Islet of Langerhans (tissue), 1 donor: ENCODE data around the gene C13orf46.

Experiments
- FAIRE-seq: peaks from one replicate; lab custom pipeline; 2011; peaks lifted over from hg19 to GRCh38; lab: Jason Lieb, UNC

Gene C13orf46

DNA sequence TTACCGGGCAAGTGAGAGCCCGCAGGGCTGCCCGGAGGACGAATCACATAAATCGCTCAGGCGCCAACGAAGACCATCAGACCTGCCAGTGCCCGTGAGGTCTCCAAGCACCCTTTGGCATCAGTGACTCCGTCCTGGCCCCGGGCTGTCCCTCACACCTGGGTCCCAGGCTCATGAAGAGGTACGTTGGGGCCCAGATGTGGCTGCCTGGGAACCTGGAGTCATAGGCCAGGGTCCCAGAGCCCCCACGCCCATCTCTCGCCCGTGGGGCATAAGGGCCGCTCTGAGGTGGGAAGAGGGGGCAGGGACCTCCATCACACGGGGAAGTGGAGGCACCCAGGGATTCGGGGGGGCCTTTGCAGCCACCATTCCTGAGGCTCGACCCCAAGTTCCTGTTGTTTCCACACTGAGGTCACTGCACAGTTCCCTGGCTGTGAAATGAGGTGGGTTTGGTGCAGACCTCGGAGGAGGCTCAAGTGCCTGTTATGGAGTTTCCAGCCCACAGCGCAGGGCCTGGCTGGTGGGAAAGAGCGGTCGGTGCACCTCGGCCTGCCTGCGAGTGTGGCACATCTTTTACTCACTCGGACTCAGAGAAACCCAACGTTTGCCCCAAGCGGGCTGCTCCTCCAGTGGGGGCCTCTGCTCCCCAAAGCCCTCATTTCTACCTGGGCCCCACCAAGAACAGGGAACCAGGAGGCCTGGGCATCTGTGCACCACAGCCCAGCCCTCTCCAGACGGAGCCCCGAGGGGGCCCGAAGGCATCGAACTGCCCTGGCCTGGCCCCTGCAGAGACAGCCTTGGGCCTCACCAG is 35.9 kb upstream of the C13orf46 start:
- FAIRE-seq = no peak

DNA sequence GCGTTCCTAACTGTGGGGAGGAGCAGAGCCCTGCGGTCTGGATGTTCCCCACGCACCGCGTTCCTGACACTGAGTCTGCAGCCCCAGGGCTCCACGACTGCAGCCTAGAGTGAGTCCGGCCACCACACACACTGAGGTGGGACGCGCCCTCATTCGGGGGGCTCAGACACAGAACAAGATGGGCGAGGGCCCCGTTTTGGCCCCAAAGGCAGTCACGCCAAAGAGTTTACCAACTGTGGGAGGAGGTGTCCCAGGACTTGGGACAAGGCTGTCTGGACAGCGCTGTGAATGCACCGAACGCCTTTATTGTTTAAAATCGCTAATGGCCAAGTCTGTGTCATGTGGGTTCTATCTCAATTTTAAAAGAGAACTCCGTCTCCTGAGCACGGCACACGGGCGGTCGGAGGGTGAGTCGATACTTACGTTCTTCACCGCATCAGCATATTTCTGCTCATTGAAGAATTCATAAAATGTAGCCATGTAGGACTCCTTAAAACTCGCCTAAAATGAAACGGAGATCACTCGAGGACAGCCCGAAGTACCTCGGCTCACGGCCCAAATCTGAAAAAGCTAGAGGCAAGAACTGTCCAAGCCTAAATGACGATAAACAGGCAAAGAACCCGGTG is 35.2 kb upstream of the C13orf46 start:
- no peak for FAIRE-seq

DNA sequence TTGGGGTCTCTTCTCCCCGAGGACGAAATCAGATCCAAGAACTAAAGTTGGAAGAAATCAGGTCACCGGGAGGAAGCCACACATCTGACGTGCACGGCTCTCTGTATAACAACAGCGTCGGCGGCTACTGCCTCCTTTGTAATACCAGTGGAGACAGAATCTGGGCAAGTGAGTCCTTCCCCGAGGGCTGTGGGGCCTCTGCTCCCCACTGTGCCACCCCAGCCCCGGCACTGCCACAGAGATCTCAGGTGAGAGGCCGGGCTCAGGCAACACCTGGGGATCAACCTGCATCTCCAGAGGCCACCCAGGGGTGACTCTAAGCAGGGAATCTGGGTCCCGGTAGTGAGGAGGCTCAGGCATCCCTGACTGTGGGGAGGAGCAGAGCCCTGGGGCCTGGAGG is 33.7 kb upstream of the C13orf46 start:
- no peak for FAIRE-seq

DNA sequence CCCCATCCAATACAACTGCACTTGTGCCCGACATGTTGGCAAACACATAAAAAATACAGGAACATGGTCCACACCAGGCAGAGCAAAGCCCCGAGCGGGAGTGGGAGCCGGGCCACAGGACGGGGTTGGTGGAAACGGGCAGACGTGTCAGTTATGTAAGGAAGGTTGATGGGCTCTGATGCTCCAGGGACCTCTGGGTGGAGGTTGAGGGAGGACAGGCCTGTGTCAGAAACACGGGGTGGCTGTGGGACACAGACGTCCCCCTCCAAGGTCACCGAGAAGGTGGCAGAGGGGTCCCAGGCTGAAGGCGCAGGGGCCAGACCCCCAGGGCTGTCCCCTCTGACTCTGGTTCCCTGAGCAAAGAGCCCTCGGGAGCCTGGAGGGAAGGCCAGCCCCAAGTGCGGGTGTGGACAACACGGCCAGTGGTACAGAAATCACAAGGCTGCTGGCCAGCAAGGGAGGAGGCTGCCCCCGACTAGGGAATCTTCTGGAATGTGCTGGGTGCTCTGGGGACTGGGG is 31.4 kb upstream of the C13orf46 start:
- FAIRE-seq = no peak

DNA sequence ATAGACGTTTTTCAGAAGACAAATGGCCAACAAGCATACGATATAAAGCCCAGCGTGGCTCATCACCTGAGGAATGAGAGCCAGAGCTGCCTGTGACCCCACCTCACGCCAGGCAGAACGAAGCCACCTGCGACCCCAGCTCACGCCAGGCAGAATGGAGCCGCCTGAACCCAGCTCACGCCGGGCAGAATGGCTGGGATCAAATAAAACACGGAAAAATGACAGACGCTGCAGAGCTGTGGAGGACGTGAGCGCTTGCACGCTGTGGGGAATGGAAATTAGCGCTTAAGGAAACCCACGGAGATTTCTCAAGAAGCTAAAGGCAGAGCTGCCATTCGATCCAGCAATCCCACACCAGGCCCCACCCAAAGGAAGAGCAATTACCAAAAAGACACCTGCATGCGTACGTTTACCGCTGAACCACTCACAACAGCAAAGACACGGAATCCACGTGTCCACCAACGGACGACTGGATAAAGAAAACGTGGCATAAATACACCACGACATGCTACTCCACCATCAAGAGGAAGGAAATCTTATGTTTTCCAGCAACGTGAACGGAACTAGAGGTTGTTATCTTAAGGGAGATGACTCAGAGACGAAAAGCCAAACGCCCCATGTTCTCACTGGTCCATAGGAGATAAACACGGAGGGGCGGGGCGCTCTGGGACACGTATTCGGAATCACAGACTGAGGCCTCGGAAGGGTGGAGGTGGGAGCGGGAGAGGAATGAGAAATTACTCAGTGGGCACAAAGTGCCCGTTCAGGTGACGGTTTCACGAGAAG is 30.7 kb upstream of the C13orf46 start:
- FAIRE-seq = no peak

DNA sequence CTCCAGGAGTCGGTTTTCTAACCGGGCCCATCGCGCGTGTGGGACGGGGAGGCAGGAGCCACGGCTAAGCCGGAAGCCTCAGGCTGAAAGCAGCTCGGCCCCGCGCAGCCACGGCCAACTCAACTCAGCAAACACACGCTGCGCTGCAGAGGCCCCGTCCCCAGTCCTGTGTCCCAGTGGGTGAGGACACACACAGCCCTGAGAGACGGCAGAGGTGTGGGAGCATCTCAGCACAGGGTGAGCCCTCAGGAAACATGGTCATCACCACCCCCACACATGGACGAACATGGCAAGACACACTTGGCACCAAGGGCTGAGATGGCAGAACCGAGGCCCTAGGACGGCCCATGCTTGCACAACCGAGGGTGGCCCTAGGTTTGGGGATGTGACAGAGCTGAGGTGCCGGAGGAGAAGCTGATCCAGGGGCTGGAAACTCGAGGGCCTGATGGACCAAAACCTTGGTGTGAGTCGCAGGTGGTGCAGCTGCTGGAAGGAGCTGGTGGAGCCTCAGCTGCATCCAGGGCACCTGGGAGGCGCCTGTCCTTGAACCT is 29.0 kb upstream of the C13orf46 start:
- no peak for FAIRE-seq

DNA sequence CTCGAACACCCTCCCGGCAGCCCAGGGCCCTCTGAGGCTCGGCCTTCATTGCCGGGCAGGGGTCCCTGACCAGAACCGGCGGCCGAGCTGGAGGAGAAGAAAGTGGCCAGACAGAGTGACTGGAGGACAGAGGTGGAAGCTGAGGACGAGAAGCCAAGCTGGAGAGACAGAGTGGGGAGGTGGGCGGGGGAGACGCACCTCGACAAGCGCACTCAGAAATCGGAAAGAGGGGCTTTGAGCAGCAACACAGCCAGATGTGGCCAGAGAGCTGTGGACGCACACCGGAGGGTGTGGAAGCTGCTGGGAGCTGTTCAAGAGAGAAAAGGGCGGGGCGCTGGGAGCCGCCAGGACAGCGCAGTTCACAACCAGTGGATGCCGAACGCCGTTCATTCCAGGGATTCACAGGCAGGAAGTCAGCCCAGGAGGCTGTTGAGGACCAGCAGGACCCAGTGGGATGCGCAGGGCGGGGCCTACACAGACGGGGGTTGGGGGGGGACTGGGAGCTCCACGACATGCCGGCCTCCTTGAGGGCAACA is 28.2 kb upstream of the C13orf46 start:
- FAIRE-seq = no peak

DNA sequence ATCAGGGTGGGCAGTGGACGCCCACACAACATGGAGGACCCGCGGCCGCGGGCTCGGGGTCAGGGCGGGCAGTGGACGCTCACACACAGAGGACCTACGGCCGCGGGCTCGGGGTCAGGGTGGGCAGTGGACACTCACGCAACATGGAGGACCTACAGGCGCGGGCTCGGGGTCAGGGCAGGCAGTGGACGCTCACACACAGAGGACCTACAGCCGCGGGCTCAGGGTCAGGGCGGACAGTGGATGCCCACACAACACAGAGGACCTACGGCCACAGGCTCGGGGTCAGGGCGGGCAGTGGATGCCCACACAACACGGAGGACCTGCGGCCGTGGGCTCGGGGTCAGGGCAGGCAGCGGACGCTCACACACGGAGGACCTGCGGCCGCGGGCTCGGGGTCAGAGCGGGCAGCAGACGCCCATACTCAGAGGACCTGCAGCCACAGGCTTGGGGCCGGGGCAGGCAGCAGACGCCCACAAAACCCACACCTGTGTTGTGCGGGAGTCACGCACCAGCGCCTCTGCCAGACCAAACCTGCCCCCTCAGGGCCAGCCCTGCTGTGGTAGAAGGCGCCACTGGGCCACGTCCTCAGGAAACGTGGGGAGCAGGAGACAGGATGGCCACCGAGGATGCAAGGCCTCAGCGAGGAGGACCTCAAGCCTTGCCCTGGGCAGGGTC is 27.6 kb upstream of the C13orf46 start:
- no peak for FAIRE-seq

DNA sequence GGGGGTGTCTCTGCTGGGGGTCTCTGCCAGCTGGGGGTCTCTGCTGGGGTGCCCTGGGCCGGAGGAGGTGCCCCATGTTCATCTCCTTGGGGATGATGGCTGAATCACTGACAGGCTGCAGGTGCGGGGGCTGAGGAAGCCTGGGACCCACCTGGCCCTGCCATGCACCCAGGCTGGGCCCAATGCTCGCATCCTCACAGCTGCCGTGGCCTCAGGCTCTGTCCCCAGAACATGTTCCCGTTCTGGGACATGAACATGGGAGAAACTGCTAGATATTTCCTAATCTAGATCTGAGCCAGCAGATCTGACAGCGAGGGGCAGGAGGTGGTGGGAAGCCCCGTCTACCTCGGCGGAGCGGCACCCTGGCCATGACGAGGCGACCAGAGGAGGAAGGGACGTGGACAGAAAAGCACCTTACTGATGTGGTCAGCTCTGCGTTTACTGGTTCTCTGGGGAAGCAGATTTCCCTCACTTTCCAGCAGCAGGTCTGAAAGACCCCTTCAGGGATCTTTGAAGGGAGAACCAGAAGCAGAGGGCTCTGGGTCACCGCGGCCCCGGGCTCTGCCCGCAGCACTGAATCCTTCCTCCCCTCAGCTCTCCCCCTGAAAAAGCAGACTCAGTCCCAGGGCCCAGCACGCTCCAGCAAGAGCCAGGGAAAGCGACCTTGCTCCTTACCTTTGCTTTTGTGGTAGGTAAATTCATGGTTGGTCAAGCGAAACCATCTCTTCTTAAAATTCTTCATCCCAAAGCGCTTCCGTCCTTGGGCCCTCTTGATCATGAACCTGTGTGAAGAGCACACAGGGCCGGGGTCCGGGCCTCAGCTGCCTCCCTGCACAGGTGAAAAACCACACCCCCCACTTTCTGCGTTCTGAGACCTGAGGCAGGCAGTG is 26.5 kb upstream of the C13orf46 start:
- FAIRE-seq = no peak

DNA sequence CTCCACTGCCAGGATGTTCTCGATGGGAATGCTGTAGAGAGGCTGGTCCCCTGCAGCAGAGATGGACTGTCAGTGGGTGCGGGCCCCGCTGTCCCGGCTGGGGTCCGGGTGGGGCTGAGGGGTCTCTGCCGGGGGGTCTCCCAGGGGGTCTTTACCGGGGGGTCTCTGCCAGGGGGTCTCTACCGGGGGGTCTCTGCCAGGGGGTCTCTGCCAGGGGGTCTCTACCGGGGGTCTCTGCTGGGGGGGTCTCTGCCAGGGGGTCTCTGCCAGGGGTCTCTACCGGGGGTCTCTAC is 25.7 kb upstream of the C13orf46 start:
- no peak for FAIRE-seq

DNA sequence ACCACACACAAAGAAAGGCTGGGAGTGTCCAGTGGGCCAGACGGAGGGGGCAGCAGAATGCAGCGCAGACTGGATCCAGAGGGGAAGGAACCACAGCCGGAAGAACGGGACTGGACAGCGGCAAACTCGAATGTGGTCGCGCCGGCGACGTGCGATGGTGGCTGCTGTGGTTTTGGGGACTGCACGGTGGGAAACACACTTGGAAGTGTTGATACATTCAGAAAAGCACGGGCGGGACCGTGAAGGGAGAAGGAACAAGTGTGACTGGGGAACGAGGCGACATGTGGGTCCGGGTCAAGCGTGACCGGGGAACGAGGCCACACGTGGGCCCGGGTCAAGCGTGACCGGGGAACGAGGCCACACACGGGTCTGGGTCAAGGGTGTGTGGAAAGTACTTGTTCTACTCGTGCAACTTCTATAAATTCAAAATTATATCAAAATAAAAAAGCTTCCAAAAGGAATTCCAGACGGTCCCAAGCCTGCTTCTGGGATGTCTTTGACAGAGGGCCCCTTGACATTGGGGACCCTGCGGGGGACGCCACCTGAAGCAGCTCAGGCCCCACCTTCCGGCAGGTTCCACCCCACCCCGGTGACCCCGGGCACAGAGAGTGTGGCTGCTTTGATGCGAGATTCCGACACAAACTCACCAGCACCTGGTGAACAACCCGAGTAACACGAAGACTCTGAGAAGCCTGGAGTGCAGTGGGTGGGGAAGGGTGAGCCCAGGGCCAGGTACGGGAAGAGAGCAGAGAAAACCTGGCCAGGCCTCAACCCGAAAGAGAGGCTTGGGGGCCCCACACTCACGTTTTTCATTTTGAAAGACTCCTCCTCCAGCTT is 25.1 kb upstream of the C13orf46 start:
- no peak for FAIRE-seq

DNA sequence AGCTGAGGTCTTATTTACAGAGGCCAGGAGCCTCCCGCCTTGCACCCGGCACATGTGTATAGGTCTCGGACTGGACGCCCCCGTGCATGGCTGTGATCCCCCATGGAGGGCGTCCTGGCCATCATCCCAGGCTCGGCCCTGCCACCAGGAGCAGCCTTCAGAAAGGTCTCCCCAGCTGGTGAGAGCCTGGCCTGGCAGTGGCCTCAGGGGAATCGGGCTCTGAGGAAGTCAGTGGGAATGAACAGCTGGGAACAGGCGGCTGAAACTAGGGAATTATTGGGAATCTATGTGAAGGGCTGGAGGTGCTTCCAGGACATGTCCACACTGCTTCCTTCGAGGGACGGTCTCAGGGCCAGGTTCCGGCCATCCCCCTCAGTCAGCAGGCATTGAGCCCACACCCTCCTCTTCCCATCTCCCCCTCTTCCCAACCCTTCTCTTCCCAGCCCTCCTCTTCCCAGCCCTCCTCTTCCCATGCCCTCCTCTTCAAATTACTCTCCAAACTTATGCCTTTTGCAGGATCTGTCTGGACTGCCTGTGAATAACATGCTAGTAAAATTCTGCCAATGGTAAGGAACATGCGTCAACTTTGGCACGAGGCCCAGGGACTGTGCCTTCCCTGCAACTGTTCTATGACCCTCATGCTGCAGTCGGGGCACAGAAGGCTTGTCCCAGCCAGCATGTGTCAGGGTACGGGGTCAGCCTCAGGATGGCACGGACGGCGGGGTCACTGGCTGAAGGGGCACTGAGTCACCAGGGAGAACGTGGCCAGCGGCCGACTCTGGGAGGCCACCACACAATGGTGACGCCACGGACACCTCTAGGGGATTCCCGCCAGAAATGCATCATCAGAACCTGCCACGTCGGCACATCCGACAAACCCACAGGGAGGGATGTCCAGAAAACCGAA is 24.2 kb upstream of the C13orf46 start:
- no peak for FAIRE-seq

DNA sequence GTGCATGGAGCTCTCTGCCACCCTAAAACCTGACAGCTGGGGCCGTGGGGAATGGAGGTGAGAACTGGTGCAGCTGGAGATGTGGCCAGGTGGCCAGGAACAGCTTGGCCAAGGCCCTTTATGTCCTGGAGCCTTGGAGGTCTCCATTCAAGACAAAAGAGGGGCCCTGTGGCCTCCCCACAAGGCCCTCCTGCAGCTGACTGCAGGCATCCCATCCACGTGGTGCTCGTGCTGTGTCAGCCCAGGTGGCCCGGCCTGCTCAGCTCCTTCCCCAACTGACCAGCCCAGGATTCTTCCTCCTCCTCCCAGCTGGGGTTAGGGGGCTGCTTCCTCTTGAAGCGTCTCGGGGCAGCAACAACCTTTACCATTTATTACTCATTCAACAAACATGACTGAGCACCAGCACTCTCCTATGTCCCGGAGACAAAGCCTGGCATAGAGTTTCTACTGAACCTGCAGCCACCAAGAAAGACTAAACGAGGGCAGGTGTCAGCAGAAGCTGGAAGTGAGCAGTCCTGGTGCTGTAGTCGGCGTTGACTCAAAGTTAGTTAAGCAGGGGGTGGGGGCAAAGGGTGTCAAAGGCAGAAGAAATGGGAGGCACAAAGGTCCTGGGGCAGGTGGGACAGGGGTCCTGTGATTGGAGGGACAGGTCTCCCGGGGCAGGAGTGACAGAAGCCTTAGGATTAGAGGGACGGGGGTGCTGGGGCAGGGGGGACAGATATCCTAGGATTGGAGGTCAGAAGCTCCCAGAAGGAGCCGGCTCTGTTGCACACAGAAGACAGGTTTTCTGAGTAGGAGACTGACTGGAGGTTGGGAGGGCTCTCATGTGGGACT is 23.3 kb upstream of the C13orf46 start:
- FAIRE-seq = no peak

DNA sequence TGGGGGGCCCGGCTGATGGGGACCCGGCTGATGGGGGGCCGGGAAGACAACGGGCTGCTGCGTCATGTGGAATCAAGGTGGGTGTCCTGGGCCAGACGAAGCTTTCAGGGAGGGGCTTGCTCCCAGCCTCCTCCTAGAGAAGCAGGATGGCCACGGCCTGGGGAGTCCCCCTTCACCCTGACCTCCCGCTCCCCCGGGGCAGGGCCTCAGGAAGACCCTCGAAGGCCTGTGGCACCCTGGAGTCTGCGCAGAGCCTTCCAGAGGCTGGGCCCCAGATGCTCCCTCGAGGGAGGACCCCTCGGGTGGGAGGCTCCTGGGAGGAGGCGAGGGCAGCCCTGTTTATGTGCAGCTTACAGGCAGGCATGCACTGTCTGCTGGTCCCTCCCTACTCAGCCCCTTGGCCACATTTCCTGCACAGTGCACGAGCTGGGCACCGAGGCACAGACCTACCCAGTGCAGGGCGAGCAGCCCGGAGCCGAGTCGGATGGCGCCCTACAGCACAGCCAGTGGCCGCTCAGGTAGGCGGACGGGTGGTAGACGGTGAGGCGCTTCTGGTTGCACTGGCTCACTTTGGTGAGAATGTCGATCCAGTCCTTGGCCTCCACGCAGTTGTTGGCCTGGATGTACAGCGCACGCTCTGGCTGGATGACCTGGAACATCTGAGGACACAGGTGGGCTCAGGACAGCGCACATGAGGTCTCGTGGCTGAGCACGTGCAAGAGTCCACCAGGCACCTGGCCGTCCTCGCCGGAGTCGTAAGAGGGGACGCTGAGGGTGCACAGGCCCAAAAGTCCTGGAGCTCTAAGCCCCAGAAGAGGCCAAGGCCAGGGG is 22.4 kb upstream of the C13orf46 start:
- FAIRE-seq = no peak

DNA sequence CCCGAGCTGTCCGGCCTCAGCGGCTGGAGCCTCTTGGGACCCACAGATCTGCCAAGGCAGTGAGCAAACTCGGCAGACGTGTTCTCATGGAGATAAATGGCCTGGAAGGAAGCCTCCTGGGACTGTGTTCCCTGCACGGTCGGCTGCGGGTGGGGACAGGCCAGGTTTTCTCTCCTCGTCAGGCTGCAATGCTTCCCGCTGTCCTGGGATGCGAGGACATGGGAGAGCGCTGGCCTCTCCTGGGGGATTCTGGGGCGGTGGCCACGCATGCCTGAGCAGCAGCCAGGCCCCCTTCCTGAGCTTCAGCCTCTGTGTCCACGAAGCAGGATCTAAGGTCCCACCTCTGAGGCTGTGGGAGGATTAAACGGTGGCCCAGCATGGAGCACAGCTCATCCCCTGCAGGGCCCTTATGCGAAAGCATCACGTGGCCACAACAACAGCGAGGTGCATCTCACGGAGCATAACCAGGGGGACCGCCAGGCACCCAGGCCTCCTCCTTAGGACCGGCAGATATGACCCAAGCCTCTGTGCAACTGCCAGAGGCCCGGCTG is 21.2 kb upstream of the C13orf46 start:
- FAIRE-seq = no peak

DNA sequence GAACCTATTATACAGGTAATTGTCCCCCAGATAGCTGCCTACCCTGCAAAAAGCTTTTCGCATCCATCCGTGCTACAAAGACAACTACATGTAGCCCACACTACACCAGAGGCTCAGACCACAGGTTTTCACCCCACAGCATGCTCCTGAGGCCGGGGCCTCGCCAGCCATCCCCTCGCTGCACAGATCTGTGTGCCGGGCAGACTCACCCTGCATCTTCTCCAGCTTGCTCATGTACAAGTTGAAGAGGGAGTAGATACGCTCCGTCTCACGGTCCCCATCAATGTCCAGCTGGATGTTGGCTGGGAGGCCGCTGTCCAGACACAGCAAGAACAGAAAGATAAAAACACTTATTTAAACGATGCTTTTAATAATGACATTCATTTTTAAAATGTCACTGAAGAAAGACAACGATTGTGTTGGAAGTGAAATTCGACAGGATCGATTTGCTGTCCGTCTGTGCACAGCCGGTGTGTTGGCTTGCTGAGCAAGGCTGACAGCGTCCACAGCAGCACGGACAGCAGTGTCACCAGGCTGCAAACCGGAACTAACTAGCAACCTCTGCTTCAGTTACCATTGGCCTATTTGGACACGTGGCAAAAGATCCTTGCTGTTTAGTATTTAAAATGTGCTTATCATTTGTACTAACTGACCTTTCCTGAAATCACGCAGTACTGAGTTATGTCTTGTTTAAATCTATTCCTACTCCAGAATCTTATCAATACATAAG is 18.6 kb upstream of the C13orf46 start:
- no peak for FAIRE-seq
